RCC 7860 (cell line): Measurements from ENCODE around the gene EMC6.

Source experiments
- DNase-seq: peaks from one replicate; pipeline ENCODE4 v3.0.0-alpha.2; 2015; ENCODE audit warnings: low spot score
- FAIRE-seq: peaks from 2 replicates; lab custom pipeline; 2012; peaks lifted over from hg19 to GRCh38; lab: Jason Lieb, UNC

The EMC6 gene

GRCh38 chr17:3655766-3656165 is 12.8 kb upstream of the EMC6 start:
- no peak for FAIRE-seq
- no peak for DNase-seq

- DNase-seq, result no peak
- no peak for FAIRE-seq
These were observed 12.3 kb upstream of the EMC6 start for GRCh38 chr17:3656353-3656752.

GRCh38 chr17:3656755-3657587 is 11.6 kb upstream of the EMC6 start:
- no peak for FAIRE-seq
- no peak for DNase-seq

GRCh38 chr17:3657588-3657869 is 11.1 kb upstream of the EMC6 start:
- no peak for FAIRE-seq
- no peak for DNase-seq

GRCh38 chr17:3657874-3658783 is 10.5 kb upstream of the EMC6 start:
- DNase-seq, result no peak
- FAIRE-seq, result no peak

- FAIRE-seq (no peak), DNase-seq (no peak)
These were observed 9.7 kb upstream of the EMC6 start for GRCh38 chr17:3658784-3659449.

GRCh38 chr17:3659541-3660111 is 9.0 kb upstream of the EMC6 start:
- no peak for FAIRE-seq
- DNase-seq, result peak; percentile 60

- FAIRE-seq, result no peak
- no peak for DNase-seq
These were observed 8.2 kb upstream of the EMC6 start for GRCh38 chr17:3660311-3660891.

GRCh38 chr17:3663102-3664011 is 5.3 kb upstream of the EMC6 start:
- FAIRE-seq (no peak), DNase-seq (no peak)

GRCh38 chr17:3665834-3666233 is 2.8 kb upstream of the EMC6 start:
- FAIRE-seq (no peak), DNase-seq (no peak)

- FAIRE-seq, result no peak
These were observed 2.1 kb upstream of the EMC6 start for GRCh38 chr17:3666516-3666915.

GRCh38 chr17:3667366-3668278 is 990 bp upstream of the EMC6 start:
- FAIRE-seq, result peak; percentile 51
- peak; percentile 79 for DNase-seq

More at GRCh38 chr17:3666516-3666915, 2.1 kb upstream of the EMC6 start:
- no peak for DNase-seq

GRCh38 chr17:3669085-3669347 is 404 bp downstream of the EMC6 start:
- DNase-seq (no peak), FAIRE-seq (no peak)

GRCh38 chr17:3669548-3669947 is 936 bp downstream of the EMC6 start:
- no peak for FAIRE-seq
- DNase-seq, result no peak

- FAIRE-seq (no peak), DNase-seq (no peak)
These were observed 4.0 kb downstream of the EMC6 start for GRCh38 chr17:3672571-3672970.

- FAIRE-seq, result no peak
These were observed 7.3 kb downstream of the EMC6 start for GRCh38 chr17:3675886-3676285.

GRCh38 chr17:3678095-3678820 is 9.6 kb downstream of the EMC6 start:
- FAIRE-seq, result no peak
- no peak for DNase-seq

More at GRCh38 chr17:3675886-3676285, 7.3 kb downstream of the EMC6 start:
- DNase-seq, result no peak

- FAIRE-seq, result no peak
- DNase-seq, result no peak
These were observed 10.4 kb downstream of the EMC6 start for GRCh38 chr17:3678821-3679530.
